ENCODE results near the gene SIVA1.

Gene SIVA1

GRCh38 chr14:104735830-104736642 lies 16.9 kb upstream of the SIVA1 start:
- no peak overlapping the region for H3K27ac ChIP-seq
- TF ChIP-seq ZFX (IDR thresholded peaks at IDR 0.05; ENCODE audit: borderline replicate concordance) (no peak), CTCF (IDR thresholded peaks at IDR 0.05) (no peak)

GRCh38 chr14:104738375-104739019 lies 14.4 kb upstream of the SIVA1 start:
- TF ChIP-seq CTCF (IDR thresholded peaks at IDR 0.05) (no peak), ZFX (IDR thresholded peaks at IDR 0.05; ENCODE audit: borderline replicate concordance) (no peak)
- no peak overlapping the region for H3K27ac ChIP-seq

DNA sequence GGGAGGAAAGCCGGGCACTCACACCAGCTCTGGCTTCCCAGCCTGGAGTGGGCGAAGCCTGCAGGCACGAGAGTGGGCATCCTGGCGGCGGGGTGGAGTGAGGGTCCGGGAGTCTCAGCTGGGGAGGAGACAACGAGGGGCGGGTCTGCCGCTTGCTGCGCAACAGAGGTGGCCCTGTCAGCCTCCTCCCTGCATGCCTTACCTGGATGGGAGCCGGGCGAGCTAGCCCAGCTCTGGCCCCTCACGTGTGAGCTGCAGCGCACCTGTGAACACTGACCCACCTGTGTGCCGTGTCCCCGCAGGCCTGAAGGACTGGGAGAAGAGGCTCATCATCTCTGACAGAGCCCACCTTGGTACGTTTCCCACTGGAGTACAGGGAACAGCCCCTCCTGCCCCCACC lies 13.9 kb upstream of the SIVA1 start:
- TF ChIP-seq CTCF (IDR thresholded peaks at IDR 0.05) (no peak), ZFX (IDR thresholded peaks at IDR 0.05; ENCODE audit: borderline replicate concordance) (no peak)
- no peak overlapping the region for H3K27ac ChIP-seq

DNA sequence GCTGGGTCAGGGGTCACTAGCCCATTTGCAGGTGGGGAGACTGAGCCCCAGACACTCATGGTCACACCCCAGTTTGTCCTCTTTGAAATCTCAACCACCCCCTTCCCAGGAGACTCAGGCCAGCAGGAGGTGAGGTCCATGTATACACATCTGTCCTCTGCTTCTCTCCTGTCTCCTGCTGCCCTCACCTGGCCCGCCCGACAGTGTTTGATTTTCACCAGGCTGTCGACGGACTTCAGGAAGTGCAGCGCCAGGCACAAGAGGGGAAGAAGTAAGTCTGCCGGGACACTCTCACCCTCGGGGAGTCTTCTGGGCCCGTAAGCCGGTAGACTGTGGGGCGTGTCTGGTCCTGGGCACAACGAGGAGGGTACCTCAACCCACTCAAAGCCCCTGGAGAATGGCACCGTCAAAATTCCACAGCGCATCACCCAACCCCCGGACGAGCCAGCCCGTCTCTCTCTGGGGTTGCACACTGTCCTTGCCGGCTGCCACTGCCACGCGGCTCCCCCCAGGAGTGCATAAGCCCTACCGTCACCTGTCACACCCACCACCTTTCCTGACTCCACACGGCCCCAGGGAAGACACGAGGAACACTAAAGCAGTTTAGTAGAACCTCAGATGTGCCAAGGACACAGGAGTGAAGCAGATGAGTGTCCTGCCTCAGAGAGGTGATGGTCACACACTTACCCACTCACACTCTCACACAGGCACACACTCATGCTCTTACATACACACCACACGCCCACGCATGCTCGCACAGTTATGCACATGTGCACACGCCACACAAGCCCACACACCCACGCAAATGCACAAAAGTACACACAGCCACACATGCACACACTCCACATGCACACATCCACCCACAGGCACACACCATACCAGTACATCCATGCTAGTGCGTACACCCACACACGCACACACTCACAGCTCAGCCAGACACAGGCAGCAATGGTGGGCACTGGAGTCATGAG lies 13.1 kb upstream of the SIVA1 start:
- H3K27ac ChIP-seq = no peak overlapping the region
- TF ChIP-seq ZFX (IDR thresholded peaks at IDR 0.05; ENCODE audit: borderline replicate concordance) (no peak), CTCF (IDR thresholded peaks at IDR 0.05) (no peak)

DNA sequence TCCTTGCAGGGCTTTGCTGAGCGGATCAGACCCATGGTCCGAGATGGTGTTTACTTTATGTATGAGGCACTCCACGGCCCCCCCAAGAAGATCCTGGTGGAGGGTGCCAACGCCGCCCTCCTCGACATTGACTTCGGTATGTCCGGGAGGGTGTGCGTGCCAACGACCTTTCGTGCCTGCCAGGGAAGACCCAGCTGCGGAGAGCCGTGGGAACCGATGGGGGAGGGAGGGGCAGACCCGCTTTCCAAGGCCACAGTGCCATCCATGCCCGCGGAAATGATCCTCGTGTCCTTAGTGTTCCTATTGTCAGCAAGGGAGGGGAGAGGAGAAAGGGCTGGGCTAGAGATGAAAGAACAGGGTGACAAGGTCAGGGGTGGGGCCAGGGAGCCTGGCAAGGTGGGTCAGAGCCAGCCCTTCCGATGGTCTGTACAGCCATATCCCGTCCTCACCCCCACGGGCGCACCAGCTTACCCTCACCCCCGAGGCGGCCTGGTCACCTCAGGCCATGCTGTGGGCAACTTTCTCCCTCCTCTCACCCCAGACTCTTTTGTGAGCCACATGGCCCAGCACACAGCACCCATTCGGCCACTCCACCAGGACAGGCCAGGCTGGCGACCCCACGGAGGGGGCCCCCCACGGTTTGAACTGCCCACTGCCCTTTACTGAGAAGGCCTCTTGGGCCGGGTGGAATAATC lies 11.7 kb upstream of the SIVA1 start:
- H3K27ac ChIP-seq = no peak overlapping the region
- TF ChIP-seq ZFX (IDR thresholded peaks at IDR 0.05; ENCODE audit: borderline replicate concordance) (no peak), CTCF (IDR thresholded peaks at IDR 0.05) (no peak)

DNA sequence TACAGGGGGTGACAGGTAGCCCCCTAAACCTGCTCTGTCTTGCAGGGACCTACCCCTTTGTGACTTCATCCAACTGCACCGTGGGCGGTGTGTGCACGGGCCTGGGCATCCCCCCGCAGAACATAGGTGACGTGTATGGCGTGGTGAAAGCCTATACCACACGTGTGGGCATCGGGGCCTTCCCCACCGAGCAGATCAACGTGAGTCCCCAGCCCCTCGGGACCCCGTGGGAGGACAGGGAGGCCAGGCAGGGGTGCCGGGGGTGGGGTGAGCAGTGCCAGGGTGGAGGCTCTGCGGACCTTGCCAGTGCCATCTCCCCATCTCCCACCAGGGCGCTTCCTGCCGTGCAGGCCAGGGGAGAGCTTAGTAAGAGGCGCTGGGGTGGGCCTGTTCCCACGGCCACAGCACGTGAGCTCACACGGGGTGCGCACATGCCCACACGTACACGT lies 11.1 kb upstream of the SIVA1 start:
- H3K27ac ChIP-seq = no peak overlapping the region

More for the DNA sequence above, 11.1 kb upstream of the SIVA1 start:
- no peak for TF ChIP-seq ZFX (IDR thresholded peaks at IDR 0.05; ENCODE audit: borderline replicate concordance)
- no peak for TF ChIP-seq CTCF (IDR thresholded peaks at IDR 0.05)

Measured in 22Rv1 (cell line).